MM.1S (cell line): ENCODE measurements around the gene SIK2.

Source experiments
- EZH2 ChIP-seq: fragments of 300-600 bp; sonication (generic); optimal IDR thresholded peaks from 2 replicates; pipeline ENCODE3; 2017; ENCODE audit warnings: low read depth, mild to moderate bottlenecking, antibody characterized with exemption, low read length, mixed read lengths
- EZH2phosphoT487 ChIP-seq: fragments of 300-600 bp; sonication (generic); IDR thresholded peaks from 2 replicates; pipeline ENCODE4 v1.6.1; 2018; ENCODE audit warnings: antibody characterized with exemption, low read length
- TF ChIP-seq, protein P1 (sequence below): fragments of 300-600 bp; sonication (generic); IDR thresholded peaks from 2 replicates; pipeline ENCODE4 v1.5.1; 2016; ENCODE audit warnings: antibody characterized with exemption, low read length, mixed read lengths

DNA sequence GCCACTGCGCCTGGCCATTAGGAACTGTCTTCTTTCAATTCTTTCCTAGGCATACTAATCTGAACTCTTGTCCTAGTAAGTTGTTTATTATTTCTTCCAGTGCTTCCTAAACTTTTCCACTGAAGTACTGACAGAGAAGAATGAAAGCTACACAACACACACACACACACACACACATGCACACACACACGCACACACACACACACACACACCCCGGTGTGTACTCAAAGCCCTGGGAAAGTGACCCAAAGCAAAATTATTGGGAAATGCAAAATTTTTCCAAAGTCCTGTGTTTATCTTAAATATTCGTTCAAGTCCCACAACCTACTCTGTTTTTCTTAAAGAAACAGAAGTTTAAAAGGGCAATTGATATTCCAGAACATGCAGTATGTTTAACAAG is 19.4 kb upstream of the SIK2 start:
- TF ChIP-seq EZH2 (no peak), EZH2phosphoT487 (no peak)
- TF ChIP-seq, protein P1, sequence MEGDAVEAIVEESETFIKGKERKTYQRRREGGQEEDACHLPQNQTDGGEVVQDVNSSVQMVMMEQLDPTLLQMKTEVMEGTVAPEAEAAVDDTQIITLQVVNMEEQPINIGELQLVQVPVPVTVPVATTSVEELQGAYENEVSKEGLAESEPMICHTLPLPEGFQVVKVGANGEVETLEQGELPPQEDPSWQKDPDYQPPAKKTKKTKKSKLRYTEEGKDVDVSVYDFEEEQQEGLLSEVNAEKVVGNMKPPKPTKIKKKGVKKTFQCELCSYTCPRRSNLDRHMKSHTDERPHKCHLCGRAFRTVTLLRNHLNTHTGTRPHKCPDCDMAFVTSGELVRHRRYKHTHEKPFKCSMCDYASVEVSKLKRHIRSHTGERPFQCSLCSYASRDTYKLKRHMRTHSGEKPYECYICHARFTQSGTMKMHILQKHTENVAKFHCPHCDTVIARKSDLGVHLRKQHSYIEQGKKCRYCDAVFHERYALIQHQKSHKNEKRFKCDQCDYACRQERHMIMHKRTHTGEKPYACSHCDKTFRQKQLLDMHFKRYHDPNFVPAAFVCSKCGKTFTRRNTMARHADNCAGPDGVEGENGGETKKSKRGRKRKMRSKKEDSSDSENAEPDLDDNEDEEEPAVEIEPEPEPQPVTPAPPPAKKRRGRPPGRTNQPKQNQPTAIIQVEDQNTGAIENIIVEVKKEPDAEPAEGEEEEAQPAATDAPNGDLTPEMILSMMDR: no peak
